DND-41 (cell line): ENCODE results near the gene PPA2.

Source experiments
- CTCF ChIP-seq: IDR thresholded peaks from 2 replicates; pipeline ENCODE4 v1.5.1; 2012; ENCODE audit warnings: borderline replicate concordance, low read length, moderate library complexity, mild to moderate bottlenecking; ENCODE audit not compliant: poor library complexity, severe bottlenecking; ENCODE audit errors: extremely low read depth
- EZH2 ChIP-seq: IDR thresholded peaks from 3 replicates; pipeline ENCODE4 v1.6.1; 2012; ENCODE audit warnings: borderline replicate concordance, low read depth, mild to moderate bottlenecking, moderate library complexity, low read length, inconsistent platforms; ENCODE audit not compliant: severe bottlenecking

- no peak for TF ChIP-seq CTCF
- no peak for TF ChIP-seq EZH2
These were observed 20.2 kb downstream of the PPA2 start for GRCh38 chr4:105453550-105454205.
